ENCODE results near the gene THBD.

Gene THBD

GRCh38 chr20:23003881-23004460 lies 45.5 kb downstream of the THBD start:
- no peak for DNase-seq (ENCODE audit: low read depth)
- TF ChIP-seq CTCF (conservative IDR thresholded peaks at IDR 0.05; ENCODE audit: low read depth, low read length): no peak
- no peak overlapping the region for H3K4me3 ChIP-seq (ENCODE audit: low read length)

- no peak for DNase-seq (ENCODE audit: low read depth)
- TF ChIP-seq CTCF (conservative IDR thresholded peaks at IDR 0.05; ENCODE audit: low read depth, low read length): no peak
- H3K4me3 ChIP-seq (ENCODE audit: low read length): no peak overlapping the region
Measured at GRCh38 chr20:23003077-23003635, 46.3 kb downstream of the THBD start.

- TF ChIP-seq CTCF (conservative IDR thresholded peaks at IDR 0.05; ENCODE audit: low read depth, low read length): no peak
- H3K4me3 ChIP-seq (ENCODE audit: low read length): no peak overlapping the region
- DNase-seq (ENCODE audit: low read depth): no peak
Measured at GRCh38 chr20:23002276-23002675, 47.2 kb downstream of the THBD start.

GRCh38 chr20:23000232-23000947 lies 49.1 kb downstream of the THBD start:
- no peak overlapping the region for H3K4me3 ChIP-seq (ENCODE audit: low read length)
- no peak for DNase-seq (ENCODE audit: low read depth)
- TF ChIP-seq CTCF (conservative IDR thresholded peaks at IDR 0.05; ENCODE audit: low read depth, low read length): no peak

GRCh38 chr20:22999756-23000155 lies 49.7 kb downstream of the THBD start:
- TF ChIP-seq CTCF (conservative IDR thresholded peaks at IDR 0.05; ENCODE audit: low read depth, low read length): no peak
- DNase-seq (ENCODE audit: low read depth): no peak
- H3K4me3 ChIP-seq (ENCODE audit: low read length): no peak overlapping the region

- DNase-seq (ENCODE audit: low read depth): no peak
- H3K4me3 ChIP-seq (ENCODE audit: low read length): no peak overlapping the region
- no peak for TF ChIP-seq CTCF (conservative IDR thresholded peaks at IDR 0.05; ENCODE audit: low read depth, low read length)
Measured at GRCh38 chr20:22998476-22998875, 51.0 kb downstream of the THBD start.

- TF ChIP-seq CTCF (conservative IDR thresholded peaks at IDR 0.05; ENCODE audit: low read depth, low read length): no peak
- no peak for DNase-seq (ENCODE audit: low read depth)
- no peak overlapping the region for H3K4me3 ChIP-seq (ENCODE audit: low read length)
Measured at GRCh38 chr20:22995923-22996322, 53.5 kb downstream of the THBD start.

Data from retinal pigment epithelial cell (primary cell).